ENCODE data around the gene RNASET2.

DNA sequence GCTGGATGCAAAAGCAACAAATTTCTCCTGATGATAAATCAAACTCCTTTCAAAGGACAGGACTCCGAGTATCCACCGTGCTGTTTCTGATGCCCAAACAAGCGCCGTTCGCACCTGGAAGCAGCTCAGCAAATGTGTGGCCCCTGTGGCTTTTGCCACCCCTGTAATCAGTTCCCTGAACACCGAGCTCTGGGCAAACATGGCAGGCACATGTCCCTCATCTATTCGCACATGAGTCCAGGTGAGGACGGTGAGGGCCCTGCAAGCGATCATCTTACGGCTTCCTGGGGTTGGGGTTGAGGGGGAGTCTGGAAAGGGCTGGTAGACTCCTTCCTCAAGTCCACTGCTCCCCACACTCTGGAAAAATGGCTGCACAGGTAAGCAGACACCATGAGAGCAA is 23.7 kb downstream of the RNASET2 start:
- TF ChIP-seq, protein P1, sequence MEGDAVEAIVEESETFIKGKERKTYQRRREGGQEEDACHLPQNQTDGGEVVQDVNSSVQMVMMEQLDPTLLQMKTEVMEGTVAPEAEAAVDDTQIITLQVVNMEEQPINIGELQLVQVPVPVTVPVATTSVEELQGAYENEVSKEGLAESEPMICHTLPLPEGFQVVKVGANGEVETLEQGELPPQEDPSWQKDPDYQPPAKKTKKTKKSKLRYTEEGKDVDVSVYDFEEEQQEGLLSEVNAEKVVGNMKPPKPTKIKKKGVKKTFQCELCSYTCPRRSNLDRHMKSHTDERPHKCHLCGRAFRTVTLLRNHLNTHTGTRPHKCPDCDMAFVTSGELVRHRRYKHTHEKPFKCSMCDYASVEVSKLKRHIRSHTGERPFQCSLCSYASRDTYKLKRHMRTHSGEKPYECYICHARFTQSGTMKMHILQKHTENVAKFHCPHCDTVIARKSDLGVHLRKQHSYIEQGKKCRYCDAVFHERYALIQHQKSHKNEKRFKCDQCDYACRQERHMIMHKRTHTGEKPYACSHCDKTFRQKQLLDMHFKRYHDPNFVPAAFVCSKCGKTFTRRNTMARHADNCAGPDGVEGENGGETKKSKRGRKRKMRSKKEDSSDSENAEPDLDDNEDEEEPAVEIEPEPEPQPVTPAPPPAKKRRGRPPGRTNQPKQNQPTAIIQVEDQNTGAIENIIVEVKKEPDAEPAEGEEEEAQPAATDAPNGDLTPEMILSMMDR (IDR thresholded peaks at IDR 0.05), result no peak
- TF ChIP-seq POLR2A (IDR thresholded peaks at IDR 0.05), result no peak
- no peak for TF ChIP-seq EP300 (IDR thresholded peaks at IDR 0.05; ENCODE audit: low read depth)
